Measurements from ENCODE around the gene TOX4.

DNA sequence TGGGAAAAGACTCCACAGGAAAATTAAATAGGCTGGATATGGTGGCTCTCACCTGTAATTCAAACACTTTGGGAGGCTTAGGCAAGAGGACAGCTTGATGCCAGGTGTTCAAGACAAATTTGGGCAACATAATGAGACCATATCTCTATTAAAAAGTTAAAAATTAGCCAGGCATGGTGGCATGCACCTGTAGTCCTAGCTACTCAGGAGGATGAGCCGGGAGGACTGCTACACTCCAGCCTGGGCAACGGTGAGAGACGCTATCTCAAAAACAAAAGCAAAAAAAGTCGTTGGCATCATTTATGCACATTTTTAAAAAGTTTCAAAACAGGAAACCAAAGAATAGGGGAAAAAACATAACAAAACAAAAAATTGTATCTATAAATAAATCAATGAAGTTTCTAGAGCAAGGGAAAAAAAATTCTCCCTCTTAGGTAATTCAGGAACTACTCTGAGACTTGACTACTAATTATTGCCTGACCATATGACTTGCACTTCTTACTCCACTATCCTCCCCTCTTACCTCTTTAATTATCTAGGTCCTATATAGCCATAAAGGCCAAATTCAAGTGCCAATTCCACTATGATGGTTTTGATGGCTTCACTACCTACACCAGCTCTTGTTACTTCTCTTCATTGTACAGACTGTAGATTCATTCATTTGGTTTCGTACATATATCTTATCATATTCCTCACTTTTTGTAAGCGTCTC, 32.6 kb downstream of the TOX4 start:
- TF ChIP-seq EP300 (IDR thresholded peaks at IDR 0.05) = no peak
- TF ChIP-seq, protein P1, sequence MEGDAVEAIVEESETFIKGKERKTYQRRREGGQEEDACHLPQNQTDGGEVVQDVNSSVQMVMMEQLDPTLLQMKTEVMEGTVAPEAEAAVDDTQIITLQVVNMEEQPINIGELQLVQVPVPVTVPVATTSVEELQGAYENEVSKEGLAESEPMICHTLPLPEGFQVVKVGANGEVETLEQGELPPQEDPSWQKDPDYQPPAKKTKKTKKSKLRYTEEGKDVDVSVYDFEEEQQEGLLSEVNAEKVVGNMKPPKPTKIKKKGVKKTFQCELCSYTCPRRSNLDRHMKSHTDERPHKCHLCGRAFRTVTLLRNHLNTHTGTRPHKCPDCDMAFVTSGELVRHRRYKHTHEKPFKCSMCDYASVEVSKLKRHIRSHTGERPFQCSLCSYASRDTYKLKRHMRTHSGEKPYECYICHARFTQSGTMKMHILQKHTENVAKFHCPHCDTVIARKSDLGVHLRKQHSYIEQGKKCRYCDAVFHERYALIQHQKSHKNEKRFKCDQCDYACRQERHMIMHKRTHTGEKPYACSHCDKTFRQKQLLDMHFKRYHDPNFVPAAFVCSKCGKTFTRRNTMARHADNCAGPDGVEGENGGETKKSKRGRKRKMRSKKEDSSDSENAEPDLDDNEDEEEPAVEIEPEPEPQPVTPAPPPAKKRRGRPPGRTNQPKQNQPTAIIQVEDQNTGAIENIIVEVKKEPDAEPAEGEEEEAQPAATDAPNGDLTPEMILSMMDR (IDR thresholded peaks at IDR 0.05) = no peak

Measured in tibial nerve (tissue), 4 donors.